B cell (primary cell): Measurements from ENCODE around the gene PTPRN2.

Experiments used
- EZH2 ChIP-seq: IDR thresholded peaks from 2 replicates; pipeline ENCODE4 v1.6.1; 2012; ENCODE audit warnings: borderline replicate concordance, low read depth, mild to moderate bottlenecking, moderate library complexity, low read length; ENCODE audit not compliant: insufficient read depth, poor library complexity, severe bottlenecking
- TF ChIP-seq, protein P1 (sequence below): fragments of 200-600 bp; IDR thresholded peaks from one replicate; pipeline ENCODE4 v1.8.0; 2022; ENCODE audit warnings: antibody characterized with exemption, mild to moderate bottlenecking

- TF ChIP-seq, protein P1, sequence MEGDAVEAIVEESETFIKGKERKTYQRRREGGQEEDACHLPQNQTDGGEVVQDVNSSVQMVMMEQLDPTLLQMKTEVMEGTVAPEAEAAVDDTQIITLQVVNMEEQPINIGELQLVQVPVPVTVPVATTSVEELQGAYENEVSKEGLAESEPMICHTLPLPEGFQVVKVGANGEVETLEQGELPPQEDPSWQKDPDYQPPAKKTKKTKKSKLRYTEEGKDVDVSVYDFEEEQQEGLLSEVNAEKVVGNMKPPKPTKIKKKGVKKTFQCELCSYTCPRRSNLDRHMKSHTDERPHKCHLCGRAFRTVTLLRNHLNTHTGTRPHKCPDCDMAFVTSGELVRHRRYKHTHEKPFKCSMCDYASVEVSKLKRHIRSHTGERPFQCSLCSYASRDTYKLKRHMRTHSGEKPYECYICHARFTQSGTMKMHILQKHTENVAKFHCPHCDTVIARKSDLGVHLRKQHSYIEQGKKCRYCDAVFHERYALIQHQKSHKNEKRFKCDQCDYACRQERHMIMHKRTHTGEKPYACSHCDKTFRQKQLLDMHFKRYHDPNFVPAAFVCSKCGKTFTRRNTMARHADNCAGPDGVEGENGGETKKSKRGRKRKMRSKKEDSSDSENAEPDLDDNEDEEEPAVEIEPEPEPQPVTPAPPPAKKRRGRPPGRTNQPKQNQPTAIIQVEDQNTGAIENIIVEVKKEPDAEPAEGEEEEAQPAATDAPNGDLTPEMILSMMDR: no peak
- no peak for TF ChIP-seq EZH2
These were observed 661.0 kb downstream of the PTPRN2 start for GRCh38 chr7:157926521-157927150.
